Right lung (tissue), 5 donors: ENCODE data around the gene ERICH2. TPM values are rescaled to one million over a fixed set of nuclear protein-coding genes. Genes with fewer than 3 reads are reported as not detected.

Experiments used
- DNase-seq, 2 donors: peaks; one replicate each; pipeline ENCODE4 v3.0.0-alpha.2; 2013
- polyA plus RNA-seq, 5 donors: library from polyadenylated mRNA; unstranded; fragments of 120-200 nt; gene quantifications; one replicate each; pipeline versions ENCODE4 v1.2.1 to v1.2.3, GENCODE V29; 2013; ENCODE audit warnings: inconsistent platforms in 1 of 5, low replicate concordance in 1 of 5; ENCODE audit not compliant: insufficient read length in 5 of 5, insufficient read depth in 1 of 5

The ERICH2 gene
- polyA plus RNA-seq, 5 donors, result 9.6 to 16.3 (median 12.0) TPM

DNA sequence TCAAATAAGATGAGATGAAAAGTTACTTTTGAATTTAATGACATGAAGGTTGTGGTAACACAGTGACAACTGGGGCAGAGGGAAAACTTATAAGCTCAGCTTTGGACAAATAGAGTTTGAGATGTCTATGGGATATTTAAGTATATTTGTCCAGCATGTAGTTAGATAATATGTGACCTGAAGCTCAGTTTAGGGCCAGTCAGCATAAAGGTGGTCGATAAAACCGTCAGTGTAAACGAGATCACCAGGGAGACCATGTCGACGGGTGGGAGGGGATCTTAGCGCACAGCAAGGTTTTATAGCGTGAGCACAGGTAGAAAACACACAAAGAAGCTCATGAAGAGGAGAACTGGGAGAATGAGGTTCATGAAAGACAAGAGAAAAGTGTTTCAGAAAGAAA is 7.4 kb upstream of the ERICH2 start:
- no peak for DNase-seq

DNA sequence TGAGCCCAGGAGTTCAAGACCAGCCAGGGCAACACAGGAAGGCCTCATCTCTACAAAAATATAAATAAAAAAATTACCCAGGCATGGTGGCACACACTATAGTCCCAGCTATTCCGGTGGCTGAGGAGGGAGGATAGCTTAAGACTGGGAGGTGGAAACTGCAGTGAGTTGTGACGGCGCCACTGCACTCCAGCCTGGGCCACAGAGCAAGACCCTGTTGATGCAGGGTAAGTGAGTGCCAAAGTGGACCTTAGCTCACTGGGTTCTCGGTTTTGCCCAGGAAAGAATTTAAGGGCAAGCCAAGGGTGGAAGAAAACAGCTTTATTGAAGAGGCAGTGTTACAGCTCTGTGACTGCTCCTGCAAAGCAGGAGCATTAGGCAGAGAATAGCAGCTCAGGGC is 6.9 kb upstream of the ERICH2 start:
- no peak for DNase-seq

DNA sequence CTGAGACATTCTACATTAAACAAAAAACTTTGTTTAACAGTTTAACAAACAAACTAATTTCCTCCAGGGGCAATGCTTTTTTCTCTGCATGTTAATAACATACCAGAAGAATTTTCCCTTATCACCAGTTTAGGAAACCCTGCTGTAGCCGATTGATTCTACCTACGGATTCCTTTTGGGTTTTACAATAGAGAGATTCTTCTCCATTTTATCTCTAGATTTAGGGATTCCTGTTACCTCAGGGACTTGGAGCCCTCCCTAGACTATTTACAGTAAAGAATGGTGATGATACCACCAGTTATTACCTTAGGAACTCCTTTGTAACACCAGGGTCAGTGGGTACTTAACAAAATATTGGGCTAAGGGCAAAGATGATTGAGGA is 5.3 kb upstream of the ERICH2 start:
- DNase-seq, result no peak

DNA sequence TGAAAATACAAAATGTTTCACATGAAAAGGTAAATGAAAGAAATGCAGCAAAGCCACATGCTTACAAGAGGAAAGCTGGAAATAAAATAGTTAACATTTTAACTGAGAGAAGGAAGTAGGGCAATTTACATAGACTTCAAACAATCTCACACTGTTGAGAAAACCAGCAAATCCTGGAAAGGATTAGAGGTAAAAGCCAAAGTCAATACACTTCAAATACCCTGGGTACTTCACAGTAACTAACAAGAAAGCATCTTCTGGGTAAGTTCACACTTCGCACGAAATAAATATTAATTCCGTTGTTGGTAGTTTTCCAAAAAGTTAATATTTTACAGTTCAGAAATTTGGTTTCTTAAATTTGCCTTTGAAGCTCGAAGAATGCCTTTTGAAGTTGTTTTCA is 3.5 kb upstream of the ERICH2 start:
- peak; percentile 42 to 48 for DNase-seq

DNA sequence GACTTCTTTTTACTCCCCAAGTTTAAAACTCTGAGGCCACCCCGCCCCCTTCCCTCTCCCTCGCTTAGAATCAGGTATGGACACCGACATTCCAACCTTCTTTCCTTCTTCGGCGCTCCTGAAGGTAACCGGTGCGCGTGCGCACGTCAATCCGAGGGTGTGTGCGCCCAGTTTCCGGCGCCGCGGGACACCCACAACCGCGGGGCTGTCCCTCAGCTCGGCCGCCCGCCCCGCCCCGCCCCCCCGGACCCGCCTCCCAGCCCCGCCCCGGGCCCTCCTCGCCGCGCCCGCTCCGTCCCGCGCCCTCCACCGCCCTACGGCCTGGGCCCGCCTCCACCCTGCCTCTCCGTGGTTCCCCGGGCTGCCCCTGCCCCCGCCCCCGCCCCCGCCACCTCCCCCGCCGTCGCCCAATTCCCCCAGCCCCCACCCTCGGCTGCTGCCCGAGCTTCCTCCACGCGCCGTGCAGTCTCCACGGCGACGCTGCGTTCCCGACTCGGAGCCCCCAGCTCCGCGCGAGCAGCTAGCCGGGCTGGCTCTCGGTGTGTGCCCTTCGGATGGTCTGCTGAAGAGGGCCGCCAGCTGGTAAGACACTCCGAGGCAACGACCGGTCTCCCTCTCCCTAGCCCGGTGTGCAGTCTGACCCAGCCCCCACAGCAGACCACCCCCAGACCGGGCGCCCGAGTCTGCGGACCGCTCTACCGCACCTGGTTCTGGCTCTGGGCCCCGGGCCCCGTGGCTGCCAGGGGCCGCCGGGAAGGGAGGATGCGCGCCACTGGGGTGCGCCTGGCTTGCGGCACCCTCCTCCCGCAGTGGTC is 635 bp downstream of the ERICH2 start:
- peak; percentile 73 to 77 for DNase-seq

DNA sequence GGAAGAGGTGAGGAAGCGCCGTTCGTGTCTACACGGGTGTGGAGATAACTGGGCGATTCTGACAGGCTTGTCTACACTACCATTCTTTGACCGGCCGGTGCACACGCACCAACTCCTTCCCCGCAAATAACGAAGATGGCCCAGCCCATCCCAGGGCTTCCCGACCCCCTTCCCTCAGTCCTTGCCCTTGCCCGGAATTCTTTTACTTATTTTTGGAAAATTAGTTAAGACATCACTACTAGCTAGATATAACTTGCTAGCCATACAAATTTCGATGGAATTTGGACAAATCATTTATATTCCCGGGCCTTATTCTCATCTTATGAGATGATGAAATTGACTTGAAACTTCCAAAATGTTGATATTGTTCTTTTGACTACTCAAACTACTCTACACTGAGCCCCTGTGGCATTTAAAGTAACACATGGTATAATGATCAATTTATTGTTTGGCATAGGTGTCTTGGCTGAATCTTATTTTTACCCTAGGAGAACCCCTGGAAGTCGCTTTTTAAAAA is 1.3 kb downstream of the ERICH2 start:
- no peak for DNase-seq

DNA sequence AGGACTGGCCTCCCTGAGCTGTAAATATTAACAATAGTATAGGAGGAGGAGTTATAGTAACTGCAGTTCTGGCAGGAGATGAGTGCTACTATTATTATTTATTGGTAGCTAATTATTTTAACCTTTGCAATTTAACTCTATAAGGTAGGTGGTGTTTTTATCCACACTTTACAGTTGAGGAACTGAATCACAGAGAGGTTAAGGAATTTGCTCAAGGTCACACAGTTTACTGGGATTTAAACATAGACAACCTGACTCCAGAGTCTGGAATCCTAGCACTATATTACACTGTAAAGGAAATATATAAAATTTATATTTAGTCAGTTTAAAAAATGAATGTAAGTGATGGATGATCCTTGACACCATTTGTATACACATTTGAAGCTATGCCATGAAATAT is 2.1 kb downstream of the ERICH2 start:
- DNase-seq, result no peak

DNA sequence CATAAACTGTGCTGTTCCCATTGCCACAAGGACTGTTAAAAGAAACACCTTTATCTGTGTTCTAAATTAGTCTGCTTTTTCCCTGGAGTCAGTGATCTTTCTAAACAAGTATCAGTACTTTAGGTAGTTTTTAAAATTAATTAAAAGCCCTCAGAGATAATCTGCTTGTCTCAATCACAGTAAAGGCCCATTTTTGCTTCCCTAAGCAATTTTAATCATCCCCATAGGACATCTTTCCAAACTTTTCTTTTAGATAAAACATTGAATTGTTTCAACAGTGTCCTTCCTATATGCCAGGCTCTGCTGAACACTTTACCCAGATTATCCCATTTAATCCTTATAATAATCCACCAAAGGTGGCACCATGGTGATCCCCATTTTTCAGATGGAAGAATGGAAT is 3.9 kb downstream of the ERICH2 start:
- DNase-seq, result no peak

DNA sequence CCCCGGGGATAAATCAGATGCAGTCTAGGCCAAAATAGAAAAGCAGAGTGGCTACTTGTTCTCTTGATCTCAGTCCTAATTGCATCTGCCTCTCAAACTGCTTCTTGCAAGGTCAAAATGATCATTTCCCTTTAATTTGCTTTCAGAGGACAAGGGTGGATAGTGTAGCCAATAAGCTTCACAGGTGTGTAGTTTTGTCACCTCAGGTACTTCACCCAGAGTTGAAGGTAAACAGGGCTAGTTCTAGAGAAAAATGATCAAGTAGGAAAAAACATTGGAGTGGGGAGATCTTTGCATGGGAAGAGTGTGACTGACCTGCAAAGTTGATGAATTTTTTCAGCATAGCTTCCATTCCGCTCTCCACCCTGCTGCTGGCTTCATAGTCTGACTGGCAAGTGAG is 8.7 kb downstream of the ERICH2 start:
- no peak for DNase-seq

DNA sequence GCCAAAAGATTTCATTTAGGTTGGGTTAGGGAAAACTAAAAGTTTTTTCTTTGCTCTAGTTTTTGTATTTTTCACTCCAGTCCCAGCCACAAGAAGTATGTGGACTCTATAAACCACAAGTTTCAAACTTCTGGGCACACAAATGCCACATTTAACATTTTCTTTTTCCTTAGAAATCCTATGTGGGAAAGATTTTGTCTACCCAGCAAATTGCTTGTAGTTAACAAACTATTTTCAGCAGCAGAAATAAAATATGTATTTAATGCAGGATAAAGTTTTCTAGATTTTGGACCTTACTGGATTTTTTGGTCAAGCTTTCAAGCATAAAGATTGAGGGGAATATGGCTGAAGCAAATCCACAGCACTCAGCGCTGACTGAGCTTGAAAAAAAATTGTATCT is 9.1 kb downstream of the ERICH2 start:
- no peak for DNase-seq

DNA sequence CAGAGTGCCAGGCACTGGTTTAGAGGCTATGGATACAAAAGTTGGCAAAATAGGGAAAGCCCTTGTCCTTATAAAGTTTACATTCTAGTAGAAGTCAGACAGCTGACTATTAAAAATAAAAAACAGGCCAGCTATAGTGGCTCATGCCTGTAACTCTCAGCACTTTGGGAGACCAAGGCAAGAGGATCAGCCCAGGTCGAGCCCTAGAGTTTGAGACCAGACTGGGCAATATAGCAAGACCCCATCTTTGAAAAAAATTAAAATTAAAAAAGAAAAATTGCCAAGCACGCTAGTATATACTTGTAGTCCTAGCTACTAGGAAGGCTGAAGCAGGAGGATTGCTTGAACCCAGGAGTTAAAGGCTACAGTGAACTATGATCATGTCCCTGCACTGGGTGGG is 12.5 kb downstream of the ERICH2 start:
- no peak for DNase-seq

DNA sequence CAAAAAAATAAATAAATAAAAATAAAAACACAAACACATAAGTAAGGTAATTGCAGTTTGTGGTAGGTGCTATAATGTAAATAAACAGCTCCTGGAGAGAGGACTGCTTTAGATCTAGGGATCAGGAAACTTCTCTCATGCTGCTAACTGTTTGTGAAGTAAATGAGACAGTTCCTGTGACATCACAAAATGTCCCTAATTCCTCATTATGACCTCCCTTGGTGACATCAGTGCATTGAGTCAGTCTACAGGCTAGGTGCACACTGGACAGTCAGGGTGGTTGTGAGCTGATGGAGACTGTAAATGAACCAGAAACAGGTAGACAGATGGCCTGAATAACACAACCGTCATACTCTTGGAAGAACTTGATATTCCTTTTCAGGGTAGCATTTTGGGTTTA is 13.4 kb downstream of the ERICH2 start:
- no peak for DNase-seq

DNA sequence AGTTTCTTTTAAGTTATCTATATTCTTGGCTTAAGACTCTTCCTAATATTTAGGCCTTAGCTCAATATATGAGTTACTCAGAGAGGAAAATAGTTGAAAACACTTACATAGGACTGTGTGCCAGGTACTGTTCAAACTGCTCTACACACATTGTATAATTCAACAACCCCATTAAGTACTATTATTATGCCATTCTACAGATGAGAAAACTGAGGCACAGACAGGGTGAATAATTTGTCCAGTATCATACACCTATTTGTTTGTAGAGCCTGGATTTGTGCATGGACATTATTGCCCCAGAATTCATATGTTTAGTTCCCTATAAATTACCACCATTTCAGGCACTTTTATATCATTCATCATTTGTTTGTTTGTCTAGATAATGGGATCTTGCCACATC is 28.8 kb downstream of the ERICH2 start:
- DNase-seq, result no peak

DNA sequence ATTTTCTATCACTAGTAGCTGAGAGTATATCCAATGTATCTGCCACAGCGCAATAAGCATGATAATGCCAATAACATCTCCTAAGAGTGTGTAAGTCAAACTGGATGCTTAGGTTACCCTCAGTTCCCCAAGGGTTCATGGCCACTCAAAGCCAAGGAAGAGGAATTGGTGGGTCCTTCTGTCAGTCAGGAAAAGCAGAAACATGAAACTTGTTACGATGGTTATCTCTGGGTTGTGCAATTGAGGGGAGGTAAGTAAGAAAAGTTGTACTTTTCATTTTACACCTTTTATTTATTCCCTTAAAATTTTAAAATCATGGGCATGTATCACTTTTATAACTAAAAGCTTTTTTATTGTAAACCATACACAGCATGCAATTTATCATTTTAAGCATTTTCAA is 36.4 kb downstream of the ERICH2 start:
- no peak for DNase-seq

DNA sequence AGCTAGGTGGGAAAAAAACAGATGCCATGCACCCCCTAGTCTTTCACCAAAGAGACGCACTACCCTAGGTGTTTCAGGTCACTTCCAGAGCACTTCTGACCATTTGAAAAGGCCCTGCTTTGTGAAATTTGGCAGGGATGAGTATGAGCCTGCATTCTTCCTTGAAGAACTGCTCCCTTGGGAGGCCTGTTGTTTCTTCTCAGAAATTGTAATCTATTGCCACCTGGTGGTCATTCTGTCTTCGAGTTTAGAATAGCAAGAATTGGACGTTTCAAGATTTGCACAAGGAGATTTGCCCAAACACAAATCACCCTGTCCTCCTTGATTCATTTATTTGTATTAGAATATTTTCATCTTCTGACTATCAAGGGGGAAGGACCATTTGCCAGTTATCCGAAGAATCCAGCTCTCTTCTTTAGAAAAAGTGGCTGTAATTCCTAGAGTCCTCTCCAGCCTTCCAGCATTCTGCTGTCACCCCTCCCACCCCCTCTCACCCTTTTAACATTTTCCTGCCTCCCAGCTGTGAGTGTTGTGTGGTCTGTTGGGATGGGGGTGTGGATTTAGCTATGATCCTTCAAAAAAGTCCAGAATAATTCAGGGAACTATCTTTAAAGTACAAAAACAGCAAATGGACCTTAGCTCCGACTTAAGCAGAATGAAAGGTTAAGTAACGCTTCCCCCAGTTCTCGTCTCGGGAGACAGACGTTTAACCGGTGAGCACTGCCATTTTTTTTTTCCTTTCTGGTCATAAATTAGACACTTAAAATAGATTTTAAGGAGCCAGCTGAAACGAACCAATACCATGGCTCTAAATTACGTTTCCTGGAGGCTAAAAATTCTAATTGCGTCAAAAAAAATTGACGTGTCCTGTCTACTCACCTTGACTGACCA is 42.8 kb downstream of the ERICH2 start:
- peak; percentile 62 to 77 for DNase-seq

DNA sequence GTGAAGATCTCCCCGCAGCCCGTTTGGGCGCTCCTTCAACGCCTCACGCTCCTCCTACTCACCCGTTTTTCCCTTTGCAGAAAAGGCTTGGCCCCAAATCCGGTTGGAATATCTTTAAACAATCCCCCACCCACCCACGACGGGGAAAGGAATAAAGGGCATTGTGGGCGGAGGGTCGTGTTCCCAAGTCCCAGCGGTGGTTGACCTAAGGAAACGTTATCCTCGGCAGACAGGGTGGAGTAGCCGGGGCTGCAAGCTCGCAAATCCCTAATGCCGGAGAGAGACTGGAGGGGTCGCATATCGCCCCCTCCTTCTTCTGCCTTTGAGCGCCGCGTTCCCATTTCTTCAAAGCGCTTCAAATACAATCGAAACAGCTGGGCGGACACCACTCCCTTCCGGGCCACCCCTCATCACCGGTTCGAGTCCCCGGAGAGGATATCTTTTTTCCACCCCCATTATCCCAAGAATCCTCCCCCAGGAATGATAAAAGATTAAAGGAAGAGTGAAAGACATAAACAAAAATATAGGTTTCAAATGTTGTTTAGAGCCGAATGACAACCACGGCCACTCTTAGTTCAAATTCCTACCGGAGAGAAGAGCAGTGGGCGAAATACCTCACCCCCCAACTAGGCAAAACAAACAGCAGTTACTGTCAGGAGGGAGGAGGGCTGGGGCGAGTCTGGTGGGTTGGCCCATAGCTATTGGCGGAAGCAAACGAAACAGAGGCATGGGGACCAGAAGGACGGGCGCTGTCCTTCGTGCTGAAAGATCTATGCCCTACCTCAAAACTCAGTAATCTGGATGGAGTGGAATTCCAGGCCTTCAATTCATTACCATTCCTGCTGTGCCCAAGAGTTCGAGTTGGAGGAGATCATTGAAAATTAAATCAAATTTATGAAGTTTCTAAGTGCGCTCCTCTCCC is 43.7 kb downstream of the ERICH2 start:
- no peak for DNase-seq

DNA sequence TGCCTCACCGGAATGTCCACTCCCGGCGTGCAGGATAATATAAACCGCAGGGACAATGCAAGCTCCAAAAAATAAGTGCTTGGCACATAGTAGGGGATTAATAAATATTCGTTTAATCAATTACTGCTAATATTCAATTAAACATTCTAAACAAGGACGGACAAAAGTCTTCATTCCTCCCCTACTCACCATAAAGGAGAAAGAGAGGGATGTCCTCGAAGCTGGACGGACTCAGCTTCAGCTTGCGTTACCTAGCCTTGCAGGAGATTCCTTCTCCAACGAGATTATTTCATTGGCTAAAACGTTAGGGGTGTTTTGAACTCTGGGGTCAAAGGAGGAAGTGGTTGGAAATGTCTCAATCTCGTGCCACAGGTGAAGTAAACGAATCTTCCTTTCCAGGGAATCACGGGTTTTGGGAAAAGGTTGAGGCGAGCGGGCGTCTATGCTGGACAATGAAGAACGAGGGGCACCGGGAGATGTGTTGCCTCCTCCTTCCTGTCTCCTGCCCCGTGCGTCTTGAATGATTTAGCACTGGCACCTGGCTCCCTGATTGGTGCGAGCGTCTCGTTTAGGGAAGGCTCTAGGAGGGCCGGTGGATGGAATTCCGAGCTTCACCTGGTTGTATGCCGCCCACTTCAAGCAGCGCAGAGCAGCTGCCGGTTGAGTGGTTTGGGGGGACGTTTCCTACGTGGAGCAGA is 44.5 kb downstream of the ERICH2 start:
- DNase-seq, result no peak

DNA sequence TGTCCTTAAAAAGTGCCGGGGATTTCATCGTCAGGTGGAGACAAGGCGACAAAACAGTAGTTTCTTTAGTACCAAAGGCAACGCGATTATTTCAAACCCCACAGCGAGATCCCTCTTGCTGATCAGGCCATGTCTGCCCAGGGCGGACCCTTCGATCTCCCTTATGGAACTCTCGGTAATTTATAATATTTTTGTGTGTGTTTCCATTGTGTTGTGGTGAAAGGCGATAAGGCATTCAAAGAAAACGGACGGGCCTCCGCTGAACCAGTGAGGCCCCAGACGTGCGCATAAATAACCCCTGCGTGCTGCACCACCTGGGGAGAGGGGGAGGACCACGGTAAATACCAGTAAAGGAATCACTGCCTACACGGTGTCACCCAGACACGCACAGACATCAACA is 45.1 kb downstream of the ERICH2 start:
- no peak for DNase-seq

DNA sequence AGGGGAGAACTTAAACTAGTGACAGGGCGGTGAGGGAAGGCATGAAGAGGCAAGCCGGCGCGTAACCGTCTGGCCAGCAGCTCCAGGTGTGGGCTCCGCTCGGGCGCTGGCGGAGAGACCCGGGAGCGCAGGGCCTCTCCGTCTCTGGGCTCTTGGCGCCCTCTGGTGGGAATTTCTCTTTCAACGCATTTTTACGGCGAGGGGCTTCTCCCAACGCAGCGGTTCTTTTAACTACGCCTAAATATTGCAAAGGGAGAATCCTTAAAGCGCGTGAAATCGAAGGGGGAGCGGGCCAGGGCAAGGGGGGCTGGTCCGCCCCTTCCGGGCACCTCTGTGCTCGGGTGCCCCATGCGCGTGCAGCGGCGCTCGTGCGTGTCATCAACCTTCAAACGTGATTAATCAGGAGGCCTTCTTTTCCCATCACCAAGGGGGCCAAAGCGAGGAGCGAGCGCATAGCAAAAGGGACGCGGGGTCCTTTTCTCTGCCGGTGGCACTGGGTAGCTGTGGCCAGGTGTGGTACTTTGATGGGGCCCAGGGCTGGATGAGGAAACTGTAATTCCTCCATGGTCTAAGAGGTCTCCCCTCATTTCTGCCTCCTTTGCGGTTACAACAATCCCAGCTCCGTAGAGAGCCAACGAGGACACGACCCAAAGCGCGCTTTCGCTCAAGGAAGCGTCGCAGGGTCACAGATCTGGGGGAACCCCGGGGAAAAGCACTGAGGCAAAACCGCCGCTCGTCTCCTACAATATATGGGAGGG is 45.7 kb downstream of the ERICH2 start:
- peak; percentile 51 to 56 for DNase-seq

DNA sequence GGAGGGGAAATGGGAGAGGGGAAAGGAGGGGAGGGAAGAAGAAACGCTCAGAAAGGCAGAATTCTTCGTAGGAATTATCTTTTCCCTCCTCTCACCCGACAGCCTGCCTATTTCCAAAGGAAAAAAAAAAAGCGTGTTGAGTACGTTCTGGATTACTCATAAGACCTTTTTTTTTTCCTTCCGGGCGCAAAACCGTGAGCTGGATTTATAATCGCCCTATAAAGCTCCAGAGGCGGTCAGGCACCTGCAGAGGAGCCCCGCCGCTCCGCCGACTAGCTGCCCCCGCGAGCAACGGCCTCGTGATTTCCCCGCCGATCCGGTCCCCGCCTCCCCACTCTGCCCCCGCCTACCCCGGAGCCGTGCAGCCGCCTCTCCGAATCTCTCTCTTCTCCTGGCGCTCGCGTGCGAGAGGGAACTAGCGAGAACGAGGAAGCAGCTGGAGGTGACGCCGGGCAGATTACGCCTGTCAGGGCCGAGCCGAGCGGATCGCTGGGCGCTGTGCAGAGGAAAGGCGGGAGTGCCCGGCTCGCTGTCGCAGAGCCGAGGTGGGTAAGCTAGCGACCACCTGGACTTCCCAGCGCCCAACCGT is 46.4 kb downstream of the ERICH2 start, which contains the start of gene GAD1:
Gene GAD1 (plus strand): TSS at position 384 of the 589 bp plus-strand sequence. CDS start 1,705 bp downstream, outside the sequence.
- no peak for DNase-seq
